Lung (tissue), 12 donors: ENCODE data around the gene ENTPD2. TPM values are rescaled to one million over a fixed set of nuclear protein-coding genes. Genes with fewer than 3 reads are reported as not detected.

Experiments used
- ATAC-seq: fragments of 200-7000 bp; cut with Tn5 transposase; one replicate; pipeline ENCODE4 v1.9.1; 2020; ENCODE audit warnings: moderate number of reproducible peaks; ENCODE audit not compliant: insufficient read depth, low FRiP score
- DNase-seq, 3 donors: peaks; one replicate each; pipeline ENCODE4 v3.0.0-alpha.2; 2013 to 2017
- H3K27ac ChIP-seq, 2 donors: one replicate each; pipeline ENCODE4 v1.5.1; 2013; ENCODE audit warnings: mild to moderate bottlenecking in 2 of 2, moderate library complexity in 2 of 2, control low read depth in 1 of 2, inconsistent platforms in 1 of 2, low read depth in 1 of 2, low read length in 1 of 2
- H3K27me3 ChIP-seq, 3 donors: one replicate each; pipeline ENCODE4 v1.5.1; 2013; ENCODE audit warnings: low read length in 2 of 3; ENCODE audit not compliant: control insufficient read depth in 3 of 3, insufficient read depth in 3 of 3
- H3K36me3 ChIP-seq, 4 donors: one replicate each; pipeline ENCODE4 v1.5.1; 2013; ENCODE audit warnings: low read length in 4 of 4, mild to moderate bottlenecking in 1 of 4, moderate library complexity in 1 of 4; ENCODE audit not compliant: control insufficient read depth in 4 of 4, insufficient read depth in 4 of 4
- H3K4me1 ChIP-seq, 5 donors: one replicate each; pipeline ENCODE4 v1.5.1; 2013; ENCODE audit warnings: low read length in 5 of 5, mild to moderate bottlenecking in 2 of 5, moderate library complexity in 1 of 5; ENCODE audit not compliant: control insufficient read depth in 5 of 5, insufficient read depth in 5 of 5
- H3K4me3 ChIP-seq: one replicate; pipeline ENCODE4 v1.5.1; 2013; ENCODE audit warnings: mild to moderate bottlenecking, control low read depth, moderate library complexity
- H3K9ac ChIP-seq, 2 donors: one replicate each; pipeline ENCODE4 v1.5.1; 2013; ENCODE audit warnings: low read length in 2 of 2, control low read depth in 1 of 2; ENCODE audit not compliant: insufficient read depth in 1 of 2
- H3K9me3 ChIP-seq, 4 donors: one replicate each; pipeline ENCODE4 v1.5.1; 2013; ENCODE audit warnings: low read length in 3 of 4, mild to moderate bottlenecking in 1 of 4, moderate library complexity in 1 of 4; ENCODE audit not compliant: control insufficient read depth in 4 of 4, insufficient read depth in 3 of 4
- CTCF ChIP-seq: IDR thresholded peaks from 2 replicates; pipeline ENCODE4 v1.5.1; 2012; ENCODE audit warnings: mild to moderate bottlenecking; ENCODE audit errors: control extremely low read depth, extremely low read depth
- WGBS, 2 donors: extraction: QIAGEN DNeasy Blood & Tissue Kit; methylation state at CpG; one replicate each; pipeline ENCODE4 v1.1.7; 2013; 5-methylcytosine and 5-hydroxymethylcytosine counted together
- polyA plus RNA-seq, 2 donors: library from polyadenylated mRNA; stranded (reverse); fragments of 200-250 nt; gene quantifications; one replicate each; pipeline ENCODE4 v1.2.1, GENCODE V29; 2013
- total RNA-seq, 2 donors: library from RNA; depleted of rRNA in 1 of 2; stranded (reverse); fragments of >200 nt in 1 of 2; gene quantifications; one replicate each; pipeline ENCODE4 v1.2.1, GENCODE V29; 2014 to 2021
- donor health status: control.
- donor health status: control.
- donor health status: Bipolar disorder and iron deficiency.
- donor health status: healthy.
- donor health status: DM: yes; HTN: yes; CAD: no.

Gene ENTPD2
- total and polyA plus RNA-seq, 4 donors, result 0.39 to 3.2 (median 1.2) TPM

GRCh38 chr9:137042751-137043727 lies 10.8 kb downstream of the ENTPD2 start:
- TF ChIP-seq CTCF, result no peak
- no peak overlapping the region for H3K9ac ChIP-seq
- no peaks in the 10 kb centered on the region for H3K9me3 ChIP-seq
- peak overlapping the region; percentile 24 to 72 for H3K27ac ChIP-seq
- peaks cover 8 to 26% (median 20%) of the 10 kb centered on the region in 3 donors for H3K27me3 ChIP-seq
- DNase-seq, result no peak
- peaks cover 0 to 13% (median 0%) of the 10 kb centered on the region in 4 donors for H3K36me3 ChIP-seq
- peaks cover 0 to 14% (median 0%) of the 10 kb centered on the region in 5 donors for H3K4me1 ChIP-seq
- no peak for ATAC-seq
- WGBS, 2 donors, result 66 to 72% methylated on average over 36 of the region's 36 CpGs
- H3K4me3 ChIP-seq, result no peak overlapping the region

- H3K27ac ChIP-seq, result peak overlapping the region in 1 of 2 donors; percentile 48
- H3K4me3 ChIP-seq, result no peak overlapping the region
- no peak for ATAC-seq
- no peak overlapping the region for H3K9ac ChIP-seq
- 32 to 42% methylated on average over 12 to 16 of the region's 16 CpGs for WGBS, 2 donors
- peaks cover 0 to 14% (median 0%) of the 10 kb centered on the region in 5 donors for H3K4me1 ChIP-seq
- TF ChIP-seq CTCF, result no peak
- H3K36me3 ChIP-seq, result peaks cover 0 to 15% (median 0%) of the 10 kb centered on the region in 4 donors
- peak; percentile 39 to 52 (median 42) for DNase-seq
- H3K9me3 ChIP-seq, result no peaks in the 10 kb centered on the region
- peaks cover 0 to 16% (median 7%) of the 10 kb centered on the region in 3 donors for H3K27me3 ChIP-seq
Observed at GRCh38 chr9:137041124-137041523, 12.7 kb downstream of the ENTPD2 start.

- Histone ChIP-seq H3K27ac (peak overlapping the region in 1 of 2 donors; percentile 48), H3K9ac (no peak overlapping the region), H3K27me3 (peaks cover 0 to 16% (median 7%) of the 10 kb centered on the region in 3 donors), H3K4me1 (peaks cover 0 to 14% (median 0%) of the 10 kb centered on the region in 5 donors), H3K9me3 (no peaks in the 10 kb centered on the region), H3K36me3 (peaks cover 0 to 15% (median 0%) of the 10 kb centered on the region in 4 donors), H3K4me3 (no peak overlapping the region)
- ATAC-seq (no peak), DNase-seq (no peak)
- WGBS, 2 donors, result 81 to 86% methylated on average over 21 to 23 of the region's 23 CpGs
- no peak for TF ChIP-seq CTCF
Observed at GRCh38 chr9:137040568-137040967, 13.3 kb downstream of the ENTPD2 start.
